Adrenal gland (tissue), 5 donors: ENCODE results near the gene SIX3.

ENCODE experiments used
- CTCF ChIP-seq, 6 experiments: fragments of 450-650 bp in 4 of 6; fragments of 200-600 bp in 2 of 6; sonication (generic) in 1 of 6; IDR thresholded peaks; 1 replicate in 5 of 6; 2 replicates in 1 of 6; pipeline versions ENCODE4 v1.5.1 to v1.8.0; 2016 to 2021; ENCODE audit warnings: antibody characterized with exemption in 6 of 6, mild to moderate bottlenecking in 2 of 6, moderate library complexity in 1 of 6
- POLR2A ChIP-seq, 2 donors: fragments of 450-650 bp; IDR thresholded peaks; one replicate each; pipeline ENCODE4 v1.6.1; 2017; ENCODE audit warnings: antibody characterized with exemption in 2 of 2, mild to moderate bottlenecking in 2 of 2, moderate library complexity in 1 of 2
- donor health status: DM: no; HTN: no; CAD: no.

- TF ChIP-seq CTCF (IDR thresholded peaks at IDR 0.05) (no peak), POLR2A (IDR thresholded peaks at IDR 0.05) (no peak)
Observed at GRCh38 chr2:44925561-44926136, 15.9 kb upstream of the SIX3 start.
